K562 (cell line): ENCODE measurements around the gene NYAP2. TPM values are rescaled to one million over a fixed set of nuclear protein-coding genes. Genes with fewer than 3 reads are reported as not detected.

Experiments used
- ARID2 ChIP-seq: fragments of 450-650 bp; IDR thresholded peaks from 2 replicates; pipeline ENCODE4 v1.6.1; 2017; ENCODE audit warnings: antibody characterized with exemption, mild to moderate bottlenecking
- COPS2 ChIP-seq: fragments of 450-650 bp; conservative IDR thresholded peaks from 2 replicates; pipeline ENCODE4 v1.6.1; 2016; ENCODE audit warnings: mild to moderate bottlenecking, moderate library complexity
- ELF2 ChIP-seq: fragments of 250-450 bp; sonication (Bioruptor Pico); IDR thresholded peaks from 2 replicates; pipeline ENCODE4 v1.5.0; 2021; ENCODE audit warnings: mild to moderate bottlenecking
- ETS2 ChIP-seq: IDR thresholded peaks from 2 replicates; pipeline ENCODE4 v1.6.1; 2016; ENCODE audit warnings: borderline replicate concordance, missing genetic modification characterization, mild to moderate bottlenecking, moderate library complexity, missing compliant biosample characterization; ENCODE audit not compliant: poor library complexity, severe bottlenecking
- FOS ChIP-seq: IDR thresholded peaks from 3 replicates; pipeline ENCODE4 v1.6.1; 2011; ENCODE audit not compliant: insufficient read length; ENCODE audit errors: extremely low read depth
- HMG20A ChIP-seq: fragments of 450-650 bp; formaldehyde crosslinking; conservative IDR thresholded peaks from 2 replicates; pipeline ENCODE4 v1.4.0; 2020; ENCODE audit warnings: mild to moderate bottlenecking, mixed read lengths
- JUN ChIP-seq, 2 experiments: sonication (generic) in 1 of 2; formaldehyde crosslinking in 1 of 2; IDR thresholded peaks; 2 replicates each; pipeline versions ENCODE4 v1.6.1 to v1.8.0; 2012 to 2022; ENCODE audit warnings: borderline replicate concordance in 2 of 2, mild to moderate bottlenecking in 2 of 2, improper control_type of control experiment in 1 of 2, low read depth in 1 of 2, low read length in 1 of 2, missing genetic modification reagents in 1 of 2
- LARP7 ChIP-seq: fragments of 450-650 bp; IDR thresholded peaks from 2 replicates; pipeline ENCODE4 v1.6.1; 2016
- MECOM ChIP-seq: fragments of 250-450 bp; sonication (Bioruptor Pico); IDR thresholded peaks from 2 replicates; pipeline ENCODE4 v1.8.0; 2022; ENCODE audit warnings: inconsistent platforms
- MYC ChIP-seq, 2 experiments: fragments of 250-450 bp in 1 of 2; sonication (Bioruptor Pico) in 1 of 2; IDR thresholded peaks; 2 replicates each; pipeline versions ENCODE4 v1.5.1 to v1.6.1; 2012 to 2021; ENCODE audit warnings: low read depth in 2 of 2, borderline replicate concordance in 1 of 2, improper control_type of control experiment in 1 of 2, low read length in 1 of 2, mild to moderate bottlenecking in 1 of 2, moderate library complexity in 1 of 2
- PCBP1 ChIP-seq: fragments of 200-400 bp; formaldehyde crosslinking; IDR thresholded peaks from 2 replicates; pipeline ENCODE4 v1.6.1; 2018; ENCODE audit warnings: mild to moderate bottlenecking, low read depth, low read length; ENCODE audit not compliant: poor library complexity, severe bottlenecking
- POLR2AphosphoS5 ChIP-seq: IDR thresholded peaks from 2 replicates; pipeline ENCODE4 v1.6.1; 2011; ENCODE audit warnings: mild to moderate bottlenecking, low read depth, low read length, moderate library complexity; ENCODE audit not compliant: control insufficient read depth, insufficient read depth
- SMARCC2 ChIP-seq: fragments of 450-650 bp; IDR thresholded peaks from 2 replicates; pipeline ENCODE4 v1.6.1; 2017; ENCODE audit warnings: antibody characterized with exemption, moderate library complexity, mild to moderate bottlenecking, low read depth
- TAL1 ChIP-seq: fragments of 450-650 bp; IDR thresholded peaks from 2 replicates; pipeline ENCODE4 v1.6.1; 2016; ENCODE audit warnings: mild to moderate bottlenecking
- TEAD4 ChIP-seq, 2 experiments: sonication (generic) in 1 of 2; formaldehyde crosslinking in 1 of 2; IDR thresholded peaks; 2 replicates each; pipeline versions ENCODE4 v1.6.1 to v1.8.0; 2012 to 2022; ENCODE audit warnings: borderline replicate concordance in 1 of 2, inconsistent platforms in 1 of 2, low read length in 1 of 2, mild to moderate bottlenecking in 1 of 2, missing genetic modification reagents in 1 of 2
- YY1 ChIP-seq, 3 experiments: IDR thresholded peaks; 2 replicates each; pipeline ENCODE4 v1.6.1; 2011; ENCODE audit warnings: low read length in 2 of 3, mild to moderate bottlenecking in 2 of 3, moderate library complexity in 2 of 3, borderline replicate concordance in 1 of 3, control low read depth in 1 of 3, low read depth in 1 of 3; ENCODE audit not compliant: insufficient read depth in 3 of 3, insufficient replicate concordance in 2 of 3, control insufficient read depth in 1 of 3, insufficient read length in 1 of 3; ENCODE audit errors: extremely low read depth in 1 of 3
- ZNF274 ChIP-seq: IDR thresholded peaks from 2 replicates; pipeline ENCODE4 v1.6.1; 2011; ENCODE audit warnings: low read depth, mild to moderate bottlenecking, low read length, moderate library complexity, borderline replicate concordance
- ZNF668 ChIP-seq: fragments of 250-450 bp; sonication (Bioruptor Pico); IDR thresholded peaks from 2 replicates; pipeline ENCODE4 v1.8.0; 2022; ENCODE audit warnings: mild to moderate bottlenecking, inconsistent platforms
- ZNF764 ChIP-seq: fragments of 250-450 bp; sonication (Bioruptor Pico); IDR thresholded peaks from 2 replicates; pipeline ENCODE4 v1.4.0; 2020; ENCODE audit warnings: low read depth, mild to moderate bottlenecking, moderate library complexity
- polyA plus RNA-seq, 8 experiments: library from polyadenylated mRNA; depleted of rRNA in 4 of 8; stranded (reverse) in 5 of 8; unstranded in 3 of 8; fragments of >200 nt; fragmentation: Nextera tagmentation in 2 of 8; fragmentation: Illumina TruSeq in 1 of 8; extraction: Ambion mirVana in 2 of 8; extraction: Trizol in 1 of 8; gene quantifications; 2 replicates each; pipeline versions ENCODE4 v1.2.1 to v1.2.3, GENCODE V29; 2011 to 2014; ENCODE audit warnings: inconsistent platforms in 1 of 8, missing spikeins in 1 of 8
- total RNA-seq, 7 experiments: library from RNA; depleted of rRNA in 6 of 7; stranded (reverse); fragments of >200 nt in 6 of 7; fragmentation: Illumina TruSeq in 2 of 7; extraction: Trizol in 2 of 7; gene quantifications; 2 replicates each; pipeline versions ENCODE4 v1.2.1 to v1.2.3, GENCODE V29; 2011 to 2021; ENCODE audit warnings: low replicate concordance in 1 of 7
- TF ChIP-seq, protein P1 (sequence below), 2 experiments: fragments of 450-650 bp in 1 of 2; sonication (generic) in 1 of 2; formaldehyde crosslinking in 1 of 2; IDR thresholded peaks in 1 of 2; conservative IDR thresholded peaks in 1 of 2; 2 replicates each; pipeline versions ENCODE4 v1.6.1 to v1.8.1; 2016 to 2023; ENCODE audit warnings: mild to moderate bottlenecking in 2 of 2, moderate library complexity in 2 of 2, inconsistent platforms in 1 of 2, missing genetic modification reagents in 1 of 2
- TF ChIP-seq, protein P2 (sequence below): fragments of 250-450 bp; sonication (Bioruptor Pico); IDR thresholded peaks from 2 replicates; pipeline ENCODE4 v1.9.0; 2021; ENCODE audit warnings: mild to moderate bottlenecking, inconsistent platforms

Gene NYAP2
- total and polyA plus RNA-seq, 9 of the 15 experiments (the other 6 are each of a cell fraction or from before 2014, with no cell fraction given) = 0.03 to 0.04 (median 0.04) TPM; not detected in 3

GRCh38 chr2:225456619-225457260 lies 57.2 kb downstream of the NYAP2 start (continued):
- TF ChIP-seq, protein P1, sequence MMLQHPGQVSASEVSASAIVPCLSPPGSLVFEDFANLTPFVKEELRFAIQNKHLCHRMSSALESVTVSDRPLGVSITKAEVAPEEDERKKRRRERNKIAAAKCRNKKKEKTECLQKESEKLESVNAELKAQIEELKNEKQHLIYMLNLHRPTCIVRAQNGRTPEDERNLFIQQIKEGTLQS (IDR thresholded peaks at IDR 0.05) = no peak
- TF ChIP-seq, protein P1 (CRISPR knock-in tag; conservative IDR thresholded peaks at IDR 0.05) = no peak
- TF ChIP-seq ZNF764 (CRISPR knock-in tag) (no peak), TAL1 (peak; percentile 64; the same call in 1 of the 2 replicates), ZNF668 (no peak), SMARCC2 (no peak), HMG20A (CRISPR knock-in tag) (no peak), JUN (IDR thresholded peaks at IDR 0.05; ENCODE audit: borderline replicate concordance, low read depth, low read length) (no peak), JUN (CRISPR knock-in tag; IDR thresholded peaks at IDR 0.05; ENCODE audit: borderline replicate concordance) (no peak), ARID2 (no peak), COPS2 (no peak), ZNF274 (no peak), YY1 (IDR thresholded peaks at IDR 0.05; ENCODE audit: borderline replicate concordance in 1 of 3, control insufficient read depth in 1 of 3, extremely low read depth in 1 of 3, insufficient read depth in 3 of 3, insufficient read length in 1 of 3, insufficient replicate concordance in 2 of 3, low read depth in 1 of 3, low read length in 2 of 3) (no peak), POLR2AphosphoS5 (no peak), PCBP1 (no peak), MECOM (CRISPR knock-in tag) (no peak), FOS (no peak), ETS2 (tag) (no peak), TEAD4 (IDR thresholded peaks at IDR 0.05; ENCODE audit: low read length) (peak; percentile 40; the same call in 1 of the 2 replicates), TEAD4 (CRISPR knock-in tag; IDR thresholded peaks at IDR 0.05; ENCODE audit: borderline replicate concordance) (no peak), LARP7 (no peak), MYC (IDR thresholded peaks at IDR 0.05; ENCODE audit: low read depth, low read length) (no peak), MYC (CRISPR knock-in tag; IDR thresholded peaks at IDR 0.05; ENCODE audit: borderline replicate concordance, low read depth) (no peak), ELF2 (no peak)
- TF ChIP-seq, protein P2, sequence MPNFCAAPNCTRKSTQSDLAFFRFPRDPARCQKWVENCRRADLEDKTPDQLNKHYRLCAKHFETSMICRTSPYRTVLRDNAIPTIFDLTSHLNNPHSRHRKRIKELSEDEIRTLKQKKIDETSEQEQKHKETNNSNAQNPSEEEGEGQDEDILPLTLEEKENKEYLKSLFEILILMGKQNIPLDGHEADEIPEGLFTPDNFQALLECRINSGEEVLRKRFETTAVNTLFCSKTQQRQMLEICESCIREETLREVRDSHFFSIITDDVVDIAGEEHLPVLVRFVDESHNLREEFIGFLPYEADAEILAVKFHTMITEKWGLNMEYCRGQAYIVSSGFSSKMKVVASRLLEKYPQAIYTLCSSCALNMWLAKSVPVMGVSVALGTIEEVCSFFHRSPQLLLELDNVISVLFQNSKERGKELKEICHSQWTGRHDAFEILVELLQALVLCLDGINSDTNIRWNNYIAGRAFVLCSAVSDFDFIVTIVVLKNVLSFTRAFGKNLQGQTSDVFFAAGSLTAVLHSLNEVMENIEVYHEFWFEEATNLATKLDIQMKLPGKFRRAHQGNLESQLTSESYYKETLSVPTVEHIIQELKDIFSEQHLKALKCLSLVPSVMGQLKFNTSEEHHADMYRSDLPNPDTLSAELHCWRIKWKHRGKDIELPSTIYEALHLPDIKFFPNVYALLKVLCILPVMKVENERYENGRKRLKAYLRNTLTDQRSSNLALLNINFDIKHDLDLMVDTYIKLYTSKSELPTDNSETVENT = no peak
